HepG2 (cell line): Measurements from ENCODE around the gene KLHL18. TPM values are rescaled to one million over a fixed set of nuclear protein-coding genes. Genes with fewer than 3 reads are reported as not detected.
A peak's percentile ranks its signal among the peaks of the same experiment; 100 is the strongest.

Source experiments
- ATAC-seq: fragments of 200-7000 bp; cut with Tn5 transposase; 3 replicates; pipeline ENCODE4 v1.9.1; 2020; ENCODE audit warnings: mild to moderate bottlenecking, moderate library complexity
- BruUV-seq: library from RNA; stranded (reverse); fragments of 400-500 nt; replicated peaks from 2 replicates; lab custom pipeline; 2021; lab: Mats Ljungman, UMichigan
- CTCF ChIA-PET: fragments of 300-600 bp; formaldehyde crosslinking; extraction: SDS; loops from one replicate; lab custom pipeline; 2021; ENCODE audit warnings: low total read pairs, inconsistent platforms, low intra/inter-chr PET ratio; lab: Yijun Ruan, JAX
- POLR2A ChIA-PET: fragments of 350-600 bp; sonication (Branson Sonifier 250); formaldehyde crosslinking; loops from one replicate; lab custom pipeline; 2020; ENCODE audit warnings: antibody characterized with exemption, inconsistent platforms; lab: Yijun Ruan, JAX
- DNase-seq: peaks from one replicate; pipeline ENCODE4 v3.0.0-alpha.2; 2015; ENCODE audit warnings: low spot score
- FAIRE-seq: peaks from 3 replicates; lab custom pipeline; 2011; peaks lifted over from hg19 to GRCh38; lab: Jason Lieb, UNC
- H2AFZ ChIP-seq: one replicate; pipeline ENCODE4 v1.6.1; 2011; ENCODE audit warnings: low read length, inconsistent platforms
- H3K27ac ChIP-seq: fragments of 300-600 bp; 3 replicates; pipeline ENCODE4 v1.8.0; 2011; ENCODE audit warnings: mixed run types, mild to moderate bottlenecking, mixed read lengths, low read length, inconsistent platforms; ENCODE audit not compliant: insufficient read depth; ENCODE audit errors: extremely low read length
- H3K27me3 ChIP-seq, 2 experiments: fragments of 200-600 bp in 1 of 2; 2 replicates in 1 of 2; 3 replicates in 1 of 2; pipeline versions ENCODE4 v1.6.0 to v1.8.0; 2011; ENCODE audit warnings: low read length in 2 of 2, mild to moderate bottlenecking in 2 of 2, moderate library complexity in 2 of 2, inconsistent platforms in 1 of 2; ENCODE audit not compliant: insufficient read depth in 2 of 2, control insufficient read depth in 1 of 2
- H3K36me3 ChIP-seq, 2 experiments: fragments of 200-600 bp in 1 of 2; replicated peaks in 1 of 2; 2 replicates in 1 of 2; 3 replicates in 1 of 2; pipeline versions ENCODE4 v1.5.1 to v1.8.0; 2011; ENCODE audit warnings: low read length in 2 of 2, inconsistent platforms in 1 of 2; ENCODE audit not compliant: insufficient read depth in 2 of 2, control insufficient read depth in 1 of 2
- H3K4me1 ChIP-seq: 2 replicates; pipeline ENCODE4 v1.5.1; 2012; ENCODE audit warnings: low read length, inconsistent platforms; ENCODE audit not compliant: insufficient read depth
- H3K4me2 ChIP-seq: 2 replicates; pipeline ENCODE4 v1.6.0; 2011; ENCODE audit warnings: low read depth, low read length, inconsistent platforms
- H3K4me3 ChIP-seq, 3 experiments: fragments of 200-600 bp in 1 of 3; sonication (generic), shearing (Covaris generic) in 1 of 3; replicated peaks in 1 of 3; 2 replicates each; pipeline ENCODE4 v1.5.1; 2011 to 2016; ENCODE audit warnings: low read length in 3 of 3, inconsistent platforms in 2 of 3, low read depth in 2 of 3, mild to moderate bottlenecking in 2 of 3, control low read depth in 1 of 3, mixed read lengths in 1 of 3; ENCODE audit not compliant: insufficient read depth in 1 of 3
- H3K79me2 ChIP-seq: one replicate; pipeline ENCODE4 v1.6.1; 2011; ENCODE audit warnings: low read length, inconsistent platforms; ENCODE audit not compliant: insufficient read depth
- H3K9ac ChIP-seq: 2 replicates; pipeline ENCODE4 v1.6.0; 2011; ENCODE audit warnings: mild to moderate bottlenecking, low read depth, low read length, inconsistent platforms; ENCODE audit not compliant: insufficient read depth
- H3K9me3 ChIP-seq: 2 replicates; pipeline ENCODE4 v1.5.1; 2012; ENCODE audit warnings: mild to moderate bottlenecking, low read length
- H4K20me1 ChIP-seq: 2 replicates; pipeline ENCODE4 v1.6.0; 2011; ENCODE audit warnings: inconsistent platforms, mild to moderate bottlenecking, low read length, moderate library complexity; ENCODE audit not compliant: insufficient read depth
- BATF2 ChIP-seq: sonication (generic); formaldehyde crosslinking; IDR thresholded peaks from 2 replicates; pipeline ENCODE4 v1.8.0; 2022; ENCODE audit warnings: mild to moderate bottlenecking, missing genetic modification reagents, moderate library complexity
- CCAR2 ChIP-seq: fragments of 200-400 bp; formaldehyde crosslinking; optimal IDR thresholded peaks from 2 replicates; pipeline ENCODE3; 2018; ENCODE audit warnings: low read depth, mild to moderate bottlenecking, low read length, moderate library complexity
- CREM ChIP-seq, 2 experiments: sonication (generic) in 1 of 2; formaldehyde crosslinking in 1 of 2; IDR thresholded peaks; 2 replicates each; pipeline versions ENCODE4 v1.4.0 to v1.6.1; 2016 to 2020; ENCODE audit warnings: antibody characterized with exemption in 1 of 2, mild to moderate bottlenecking in 1 of 2, missing genetic modification reagents in 1 of 2
- HMGA1 ChIP-seq: sonication (generic); formaldehyde crosslinking; conservative IDR thresholded peaks from 2 replicates; pipeline ENCODE4 v1.4.0; 2020; ENCODE audit warnings: missing genetic modification reagents
- HNRNPK ChIP-seq: fragments of 200-400 bp; formaldehyde crosslinking; IDR thresholded peaks from 2 replicates; pipeline ENCODE4 v1.6.1; 2018; ENCODE audit warnings: low read length, low read depth, moderate library complexity, mild to moderate bottlenecking; ENCODE audit not compliant: poor library complexity, severe bottlenecking
- HNRNPUL1 ChIP-seq: fragments of 200-400 bp; formaldehyde crosslinking; IDR thresholded peaks from 2 replicates; pipeline ENCODE4 v1.6.1; 2017; ENCODE audit warnings: low read depth, mild to moderate bottlenecking, low read length, moderate library complexity
- KMT2B ChIP-seq: IDR thresholded peaks from 2 replicates; pipeline ENCODE4 v1.6.1; 2016; ENCODE audit warnings: missing genetic modification reagents, missing compliant biosample characterization
- MAFG ChIP-seq: sonication (generic); formaldehyde crosslinking; IDR thresholded peaks from 2 replicates; pipeline ENCODE4 v1.5.1; 2020; ENCODE audit warnings: mild to moderate bottlenecking, missing genetic modification reagents
- MAZ ChIP-seq, 2 experiments: sonication (generic) in 1 of 2; formaldehyde crosslinking in 1 of 2; IDR thresholded peaks; 2 replicates each; pipeline versions ENCODE4 v1.5.0 to v1.6.1; 2012 to 2020; ENCODE audit warnings: low read depth in 2 of 2, mild to moderate bottlenecking in 2 of 2, borderline replicate concordance in 1 of 2, improper control_type of control experiment in 1 of 2, low read length in 1 of 2, missing genetic modification reagents in 1 of 2, moderate library complexity in 1 of 2
- MLX ChIP-seq: IDR thresholded peaks from 2 replicates; pipeline ENCODE4 v1.6.1; 2016
- NFKBIZ ChIP-seq: IDR thresholded peaks from 2 replicates; pipeline ENCODE4 v1.6.1; 2018; ENCODE audit warnings: missing genetic modification reagents, missing compliant biosample characterization
- RARG ChIP-seq: sonication (generic); formaldehyde crosslinking; IDR thresholded peaks from 2 replicates; pipeline ENCODE4 v1.4.0; 2020; ENCODE audit warnings: low read depth, mild to moderate bottlenecking, missing genetic modification reagents
- RFX1 ChIP-seq: fragments of 450-650 bp; IDR thresholded peaks from 2 replicates; pipeline ENCODE4 v1.6.1; 2017
- SMAD3 ChIP-seq: sonication (generic); formaldehyde crosslinking; IDR thresholded peaks from 2 replicates; pipeline ENCODE4 v1.4.0; 2020; ENCODE audit warnings: missing genetic modification reagents
- SOX13 ChIP-seq, 3 experiments: fragments of 450-650 bp in 1 of 3; sonication (generic) in 1 of 3; formaldehyde crosslinking in 1 of 3; IDR thresholded peaks in 2 of 3; conservative IDR thresholded peaks in 1 of 3; 2 replicates each; pipeline versions ENCODE4 v1.5.0 to v1.6.1; 2016 to 2020; ENCODE audit warnings: antibody characterized with exemption in 1 of 3, mild to moderate bottlenecking in 1 of 3, missing compliant biosample characterization in 1 of 3, missing genetic modification reagents in 1 of 3, moderate library complexity in 1 of 3
- YEATS2 ChIP-seq: sonication (generic); formaldehyde crosslinking; IDR thresholded peaks from 2 replicates; pipeline ENCODE4 v1.4.0; 2020; ENCODE audit warnings: missing genetic modification reagents, borderline replicate concordance
- ZNF264 ChIP-seq: sonication (generic); formaldehyde crosslinking; IDR thresholded peaks from 2 replicates; pipeline ENCODE4 v1.4.0; 2020; ENCODE audit warnings: missing genetic modification reagents
- ZNF7 ChIP-seq: IDR thresholded peaks from 2 replicates; pipeline ENCODE4 v1.6.1; 2016; ENCODE audit warnings: missing biosample characterization, missing genetic modification reagents
- ZNF879 ChIP-seq: sonication (generic); formaldehyde crosslinking; IDR thresholded peaks from 2 replicates; pipeline ENCODE4 v1.8.1; 2023; ENCODE audit warnings: missing genetic modification reagents
- WGBS: methylation state at CpG from one replicate; pipeline ENCODE4 v1.1.6; 2017; ENCODE audit warnings: low lambda C conversion rate; 5-methylcytosine and 5-hydroxymethylcytosine counted together
- in situ Hi-C: cut with HindIII; loops from 2 replicates; pipeline ENCODE4 v1.10.0; 2017; ENCODE audit warnings: low pct_unique_long_range_greater_than_20kb; ENCODE audit not compliant: extremely low pct_ligation_motif_present
- intact Hi-C: fragments of 100-400 bp; cut with micrococcal nuclease; formaldehyde crosslinking; loops from one replicate; pipeline ENCODE4 v1.10.0; 2022; ENCODE audit not compliant: unreplicated experiment
- polyA plus RNA-seq, 8 experiments: library from polyadenylated mRNA; depleted of rRNA in 3 of 8; stranded (reverse) in 7 of 8; unstranded in 1 of 8; fragments of >200 nt; fragmentation: Illumina TruSeq in 4 of 8; extraction: Trizol in 4 of 8; gene quantifications; 2 replicates each; pipeline versions ENCODE4 v1.2.1 to v1.2.3, GENCODE V29; 2011 to 2016; ENCODE audit warnings: low read depth in 4 of 8, missing spikeins in 1 of 8, mixed read lengths in 1 of 8; ENCODE audit not compliant: insufficient read depth in 1 of 8
- total RNA-seq, 5 experiments: library from RNA; depleted of rRNA; stranded (reverse); fragments of >200 nt; fragmentation: Illumina TruSeq; extraction: Trizol; gene quantifications; 2 replicates each; pipeline ENCODE4 v1.2.3, GENCODE V29; 2016; ENCODE audit warnings: low read depth in 1 of 5

KLHL18 gene
- total and polyA plus RNA-seq, 2 of the 13 experiments (the other 11 are each of a cell fraction or from before 2014, with no cell fraction given): 17.5 to 18.8 TPM

GRCh38 chr3:47379411-47379899 is 96.7 kb downstream of the KLHL18 start:
- Histone ChIP-seq H3K9ac (peak overlapping the region; percentile 98), H3K4me3 (peak overlapping the region; percentile 83 to 99 (median 87)), H3K27ac (peak overlapping the region; percentile 99), H3K4me1 (peaks cover 70% of the 10 kb centered on the region), H3K9me3 (no peaks in the 10 kb centered on the region), H3K27me3 (no peaks in the 10 kb centered on the region; a peak in 1 of 5 replicates), H3K36me3 (no peaks in the 10 kb centered on the region), H3K79me2 (peaks cover 31% of the 10 kb centered on the region), H4K20me1 (peaks cover 7% of the 10 kb centered on the region), H2AFZ (no peak overlapping the region), H3K4me2 (peak overlapping the region; percentile 91)
- peak; percentile 79 for DNase-seq
- intact Hi-C loops (no loop called here), in situ Hi-C loops (no loop called here)
- ATAC-seq: peak; percentile 1; the same call in 1 of the 3 replicates
- POLR2A ChIA-PET: interaction anchor here (0.9 to 3.2 kb wide), 10 partner anchors 9 to 446 kb away, joined by 3 to 25 read pairs (median 5); partner anchors contain the start of genes KIF9 and KLHL18
- WGBS: 3% methylated on average over 19 of the region's 19 CpGs
- peak; percentile 82 for FAIRE-seq
- CTCF ChIA-PET: no interaction called here
- BruUV-seq: no TSS peak
- TF ChIP-seq MLX (CRISPR knock-in tag): peak; percentile 71
- TF ChIP-seq CREM (IDR thresholded peaks at IDR 0.05): peak; percentile 38; the same call in 1 of the 2 replicates
- no peak for TF ChIP-seq CREM (CRISPR knock-in tag; IDR thresholded peaks at IDR 0.05)
- peak; percentile 52; the same call in 1 of the 2 replicates for TF ChIP-seq SOX13 (IDR thresholded peaks at IDR 0.05)
- TF ChIP-seq SOX13 (CRISPR knock-in tag; conservative IDR thresholded peaks at IDR 0.05 in 1 of 2, IDR thresholded peaks at IDR 0.05 in 1 of 2): peak in 1 of 2 experiments; percentile 88; a peak in 2 of 4 replicates
- peak; percentile 54; the same call in 1 of the 2 replicates for TF ChIP-seq ZNF879
- TF ChIP-seq MAFG (CRISPR knock-in tag): no peak
- TF ChIP-seq ZNF264 (CRISPR knock-in tag): peak; percentile 87
- TF ChIP-seq HNRNPUL1: no peak
- TF ChIP-seq KMT2B (CRISPR knock-in tag): peak; percentile 71
- TF ChIP-seq HMGA1: no peak
- 0 out of 2 replicates have a peak, but pooled peaks have one; percentile 16 for TF ChIP-seq ZNF7 (CRISPR knock-in tag)
- no peak for TF ChIP-seq RFX1
- TF ChIP-seq NFKBIZ (CRISPR knock-in tag): peak; percentile 57; the same call in 1 of the 2 replicates
- peak; percentile 75; the same call in 1 of the 2 replicates for TF ChIP-seq YEATS2 (CRISPR knock-in tag)
- no peak for TF ChIP-seq RARG (CRISPR knock-in tag)
- TF ChIP-seq HNRNPK: no peak
- no peak for TF ChIP-seq BATF2 (CRISPR knock-in tag)
- TF ChIP-seq CCAR2: no peak
- no peak for TF ChIP-seq MAZ (IDR thresholded peaks at IDR 0.05; ENCODE audit: borderline replicate concordance, low read depth, low read length)
- 0 out of 2 replicates have a peak, but pooled peaks have one; percentile 26 for TF ChIP-seq MAZ (CRISPR knock-in tag; IDR thresholded peaks at IDR 0.05; ENCODE audit: low read depth)
- peak; percentile 71; the same call in 1 of the 2 replicates for TF ChIP-seq SMAD3
